WTC11 (cell line): ENCODE data around the gene RADIL. TPM values are rescaled to one million over a fixed set of nuclear protein-coding genes. Genes with fewer than 3 reads are reported as not detected.

Source experiments
- ATAC-seq: fragments of 200-7000 bp; cut with Tn5 transposase; 2 replicates; pipeline ENCODE4 v1.10.0; 2021; ENCODE audit warnings: mild to moderate bottlenecking, moderate library complexity
- CTCF ChIA-PET: fragments of 300-600 bp; sonication (Branson Sonifier 250); formaldehyde crosslinking; loops from one replicate; lab custom pipeline; 2021; ENCODE audit warnings: antibody characterized with exemption; lab: Charles Lee
- POLR2A ChIA-PET: fragments of 350-600 bp; sonication (Branson Sonifier 250); formaldehyde crosslinking; loops from one replicate; lab custom pipeline; 2021; ENCODE audit warnings: antibody characterized with exemption; lab: Charles Lee
- DNase-seq: peaks from one replicate; pipeline ENCODE4 v3.0.0; 2021; ENCODE audit warnings: low spot score
- H3K27ac Mint-ChIP-seq: 2 replicates; pipeline ENCODE4 v1.8.0; 2021; ENCODE audit warnings: mixed read lengths
- H3K27me3 Mint-ChIP-seq: 2 replicates; pipeline ENCODE4 v1.8.0; 2021; ENCODE audit warnings: low read depth, mild to moderate bottlenecking, moderate library complexity, mixed read lengths
- H3K36me3 Mint-ChIP-seq: 2 replicates; pipeline ENCODE4 v1.8.0; 2021; ENCODE audit warnings: mixed read lengths
- H3K4me1 Mint-ChIP-seq: 2 replicates; pipeline ENCODE4 v1.8.0; 2022; ENCODE audit warnings: mixed read lengths
- H3K4me3 Mint-ChIP-seq: 2 replicates; pipeline ENCODE4 v1.8.0; 2021; ENCODE audit warnings: mild to moderate bottlenecking, moderate library complexity, mixed read lengths
- H3K9me3 Mint-ChIP-seq: 2 replicates; pipeline ENCODE4 v1.8.0; 2021; ENCODE audit warnings: mixed read lengths
- AFF4 ChIP-seq: sonication (generic); formaldehyde crosslinking; IDR thresholded peaks from 2 replicates; pipeline ENCODE4 v1.8.1; 2023; ENCODE audit warnings: mild to moderate bottlenecking, missing genetic modification reagents, borderline replicate concordance
- CBFB ChIP-seq: sonication (generic); formaldehyde crosslinking; IDR thresholded peaks from 2 replicates; pipeline ENCODE4 v1.8.1; 2022; ENCODE audit warnings: mild to moderate bottlenecking, low read depth, missing genetic modification reagents
- ESRRA ChIP-seq: sonication (generic); formaldehyde crosslinking; IDR thresholded peaks from 2 replicates; pipeline ENCODE4 v1.8.1; 2022; ENCODE audit warnings: mild to moderate bottlenecking, missing genetic modification reagents, borderline replicate concordance
- HMGA2 ChIP-seq: fragments of 250-450 bp; sonication (Bioruptor Pico); IDR thresholded peaks from 2 replicates; pipeline ENCODE4 v1.4.0; 2021; ENCODE audit warnings: mild to moderate bottlenecking, moderate library complexity
- HMGXB4 ChIP-seq: sonication (generic); formaldehyde crosslinking; IDR thresholded peaks from 2 replicates; pipeline ENCODE4 v1.8.1; 2023; ENCODE audit warnings: mild to moderate bottlenecking, moderate library complexity, missing genetic modification reagents
- NFATC4 ChIP-seq: fragments of 250-450 bp; sonication (Bioruptor Pico); IDR thresholded peaks from 2 replicates; pipeline ENCODE4 v1.9.0; 2021; ENCODE audit warnings: mild to moderate bottlenecking
- NR2C2 ChIP-seq: sonication (generic); formaldehyde crosslinking; IDR thresholded peaks from 2 replicates; pipeline ENCODE4 v1.8.0; 2022; ENCODE audit warnings: mild to moderate bottlenecking, missing genetic modification reagents
- TCF7 ChIP-seq: sonication (generic); formaldehyde crosslinking; IDR thresholded peaks from 2 replicates; pipeline ENCODE4 v1.8.0; 2022; ENCODE audit warnings: mild to moderate bottlenecking, low read depth, missing genetic modification reagents, moderate library complexity
- TP53 ChIP-seq: sonication (generic); formaldehyde crosslinking; IDR thresholded peaks from 2 replicates; pipeline ENCODE4 v1.8.1; 2023; ENCODE audit warnings: mild to moderate bottlenecking, missing genetic modification reagents
- ZNF416 ChIP-seq: fragments of 250-450 bp; sonication (Bioruptor Pico); IDR thresholded peaks from 2 replicates; pipeline ENCODE4 v1.9.0; 2021; ENCODE audit warnings: mild to moderate bottlenecking, inconsistent platforms
- ZNF512 ChIP-seq: sonication (generic); formaldehyde crosslinking; IDR thresholded peaks from 2 replicates; pipeline ENCODE4 v1.8.1; 2022; ENCODE audit warnings: missing genetic modification reagents, borderline replicate concordance
- total RNA-seq: library from RNA; stranded (reverse); gene quantifications from 3 replicates; pipeline ENCODE4 v1.2.3, GENCODE V29; 2021
- TF ChIP-seq, protein P1 (sequence below): sonication (generic); formaldehyde crosslinking; conservative IDR thresholded peaks from 2 replicates; pipeline ENCODE4 v1.8.1; 2022; ENCODE audit warnings: mild to moderate bottlenecking, missing genetic modification reagents
- TF ChIP-seq, protein P2 (sequence below): fragments of 250-450 bp; sonication (Bioruptor Pico); IDR thresholded peaks from 2 replicates; pipeline ENCODE4 v1.9.0; 2021; ENCODE audit warnings: mild to moderate bottlenecking
- TF ChIP-seq, protein P3 (sequence below): sonication (generic); formaldehyde crosslinking; IDR thresholded peaks from 2 replicates; pipeline ENCODE4 v1.8.1; 2022; ENCODE audit warnings: low read depth, missing genetic modification reagents, borderline replicate concordance

RADIL gene
- total RNA-seq, 1 experiment from 2014 or later: 11.1 TPM

DNA sequence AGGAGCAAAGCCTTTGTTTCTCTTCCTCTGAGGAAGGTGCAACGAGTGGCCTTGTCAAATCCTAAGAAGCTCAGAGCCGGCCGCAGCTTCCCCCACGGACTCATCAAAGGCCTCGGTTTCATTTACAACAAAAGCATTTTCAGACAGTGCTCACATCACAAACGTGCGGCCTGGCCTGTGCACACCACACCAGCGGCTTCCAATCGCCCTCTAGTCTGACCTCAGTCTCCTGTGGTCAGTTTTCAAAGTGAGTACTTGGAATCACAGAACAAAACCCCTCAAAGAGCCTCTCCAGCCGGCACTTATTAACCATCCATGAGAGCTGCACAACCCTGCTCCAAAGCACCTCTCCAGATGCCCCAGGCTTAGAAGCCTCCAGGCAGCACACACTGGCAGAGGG lies 3.3 kb downstream of the RADIL start (continued):
- no peak for TF ChIP-seq AFF4 (CRISPR knock-in tag)
- TF ChIP-seq, all 79 proteins: peak for 0

DNA sequence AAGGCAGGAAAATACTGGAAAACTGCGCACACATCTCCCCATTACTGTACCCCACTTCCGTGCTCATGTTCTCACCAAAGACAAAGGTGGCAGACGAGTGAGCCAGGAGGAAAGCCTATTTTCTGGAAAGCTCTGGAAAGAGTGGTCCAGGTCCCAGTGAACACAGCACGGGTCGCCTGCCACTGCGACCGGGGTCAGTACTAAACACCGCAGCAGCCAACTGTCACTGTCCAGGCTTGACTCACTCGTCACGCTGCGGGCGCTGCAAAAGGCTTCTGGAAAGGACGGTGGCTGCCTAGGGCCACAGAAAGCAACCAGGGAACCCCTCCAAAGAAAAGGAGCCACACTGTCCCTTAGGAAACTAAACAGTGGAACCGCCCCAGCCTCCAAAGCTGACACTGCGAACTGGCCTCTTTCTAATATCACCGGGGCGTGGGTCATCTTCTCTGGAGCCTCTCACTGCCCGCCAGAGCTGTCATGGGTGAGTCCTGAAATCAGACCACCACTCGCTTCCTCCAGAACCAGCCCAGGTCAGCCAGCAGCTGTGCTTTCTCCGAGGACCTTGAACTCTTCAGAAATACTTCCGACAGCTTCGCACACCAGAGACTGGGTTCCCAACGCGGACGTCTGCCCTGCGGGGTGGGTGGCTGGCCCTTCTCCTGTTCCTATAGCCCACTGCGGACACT lies 4.0 kb downstream of the RADIL start:
- ATAC-seq: no peak
- TF ChIP-seq TCF7 (CRISPR knock-in tag): no peak
- TF ChIP-seq, all 79 proteins: peak for 0
- Mint-ChIP-seq H3K9me3 (no peaks in the 10 kb centered on the region), H3K4me1 (peaks cover 13% of the 10 kb centered on the region), H3K27me3 (peaks cover 12% of the 10 kb centered on the region; the same call in 1 of the 2 replicates), H3K27ac (no peak overlapping the region; the same call in 1 of the 2 replicates), H3K4me3 (no peak overlapping the region), H3K36me3 (peaks cover 7% of the 10 kb centered on the region; the same call in 1 of the 2 replicates)
- ChIA-PET CTCF (interaction anchor here (0.6 to 1.3 kb wide), 2 partner anchors 49 to 266 kb away, joined by 3 to 4 read pairs; no protein-coding TSS in a partner anchor), POLR2A (interaction anchor here (0.6 kb wide), 1 partner anchor 735 kb away, joined by 3 read pairs; no protein-coding TSS in a partner anchor)
- DNase-seq: no peak

DNA sequence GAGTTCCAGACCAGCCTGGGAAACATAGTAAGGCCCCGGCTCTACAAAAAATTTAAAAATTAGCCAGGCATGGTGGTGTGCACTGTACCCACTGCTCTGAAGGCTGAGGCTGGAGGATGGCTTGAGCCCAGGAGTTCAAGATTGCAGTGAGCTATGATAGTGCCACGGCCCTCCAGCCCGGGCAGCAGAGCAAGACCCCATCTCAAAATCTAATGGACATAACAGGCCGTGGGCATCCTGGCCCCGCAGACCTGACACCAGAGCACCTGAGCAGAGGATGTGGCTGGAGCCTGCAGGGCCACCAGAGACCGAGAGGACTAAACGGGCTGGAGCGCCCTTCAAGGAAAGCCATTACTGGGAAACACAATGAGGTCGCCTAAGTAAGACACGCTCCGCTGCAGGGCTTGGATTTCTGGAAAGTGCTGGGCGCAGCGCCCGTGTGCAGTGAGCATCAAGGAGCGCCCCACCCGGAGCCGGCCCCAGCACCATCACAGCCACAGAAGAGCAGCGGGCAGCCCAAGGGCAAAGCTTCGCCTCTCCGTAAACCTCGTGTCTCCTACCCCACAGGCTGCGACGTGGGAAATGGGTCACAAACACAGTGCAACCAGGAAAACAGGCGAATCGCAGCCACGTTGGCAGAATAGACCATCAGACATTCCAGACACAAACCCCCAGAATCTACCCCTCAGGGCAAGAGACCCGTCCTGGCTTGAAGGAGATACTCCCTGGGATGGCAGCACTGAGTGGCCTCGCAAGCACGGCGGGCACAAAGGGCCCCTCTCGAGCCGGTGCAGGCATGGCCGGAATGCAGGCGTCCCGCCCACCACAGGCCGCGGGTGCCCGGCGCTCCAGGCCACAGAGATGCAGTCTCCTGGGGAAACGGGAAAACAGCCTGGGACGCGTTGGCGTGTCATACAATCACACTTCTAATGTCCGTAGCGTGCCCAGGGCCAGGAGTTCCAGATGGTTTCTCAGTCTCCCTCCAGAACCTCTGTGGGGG lies 4.9 kb downstream of the RADIL start:
- no peak for ATAC-seq
- peaks cover 9% of the 10 kb centered on the region for H3K4me1 Mint-ChIP-seq
- peaks cover 7% of the 10 kb centered on the region; the same call in 1 of the 2 replicates for H3K36me3 Mint-ChIP-seq
- ChIA-PET CTCF (interaction anchor here (0.6 kb wide), 1 partner anchor 265 kb away, joined by 4 read pairs; no protein-coding TSS in a partner anchor), POLR2A (no interaction called here)
- no peak for DNase-seq
- H3K27me3 Mint-ChIP-seq: peaks cover 12% of the 10 kb centered on the region; the same call in 1 of the 2 replicates
- H3K4me3 Mint-ChIP-seq: no peak overlapping the region
- H3K9me3 Mint-ChIP-seq: no peaks in the 10 kb centered on the region
- no peak overlapping the region for H3K27ac Mint-ChIP-seq
- no peak for TF ChIP-seq NFATC4 (CRISPR knock-in tag)
- TF ChIP-seq HMGXB4 (CRISPR knock-in tag): no peak
- TF ChIP-seq, protein P1, sequence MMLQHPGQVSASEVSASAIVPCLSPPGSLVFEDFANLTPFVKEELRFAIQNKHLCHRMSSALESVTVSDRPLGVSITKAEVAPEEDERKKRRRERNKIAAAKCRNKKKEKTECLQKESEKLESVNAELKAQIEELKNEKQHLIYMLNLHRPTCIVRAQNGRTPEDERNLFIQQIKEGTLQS: no peak
- TF ChIP-seq ESRRA (CRISPR knock-in tag): no peak
- no peak for TF ChIP-seq CBFB
- TF ChIP-seq ZNF416 (CRISPR knock-in tag): no peak
- no peak for TF ChIP-seq NR2C2 (CRISPR knock-in tag)
- TF ChIP-seq, protein P2, sequence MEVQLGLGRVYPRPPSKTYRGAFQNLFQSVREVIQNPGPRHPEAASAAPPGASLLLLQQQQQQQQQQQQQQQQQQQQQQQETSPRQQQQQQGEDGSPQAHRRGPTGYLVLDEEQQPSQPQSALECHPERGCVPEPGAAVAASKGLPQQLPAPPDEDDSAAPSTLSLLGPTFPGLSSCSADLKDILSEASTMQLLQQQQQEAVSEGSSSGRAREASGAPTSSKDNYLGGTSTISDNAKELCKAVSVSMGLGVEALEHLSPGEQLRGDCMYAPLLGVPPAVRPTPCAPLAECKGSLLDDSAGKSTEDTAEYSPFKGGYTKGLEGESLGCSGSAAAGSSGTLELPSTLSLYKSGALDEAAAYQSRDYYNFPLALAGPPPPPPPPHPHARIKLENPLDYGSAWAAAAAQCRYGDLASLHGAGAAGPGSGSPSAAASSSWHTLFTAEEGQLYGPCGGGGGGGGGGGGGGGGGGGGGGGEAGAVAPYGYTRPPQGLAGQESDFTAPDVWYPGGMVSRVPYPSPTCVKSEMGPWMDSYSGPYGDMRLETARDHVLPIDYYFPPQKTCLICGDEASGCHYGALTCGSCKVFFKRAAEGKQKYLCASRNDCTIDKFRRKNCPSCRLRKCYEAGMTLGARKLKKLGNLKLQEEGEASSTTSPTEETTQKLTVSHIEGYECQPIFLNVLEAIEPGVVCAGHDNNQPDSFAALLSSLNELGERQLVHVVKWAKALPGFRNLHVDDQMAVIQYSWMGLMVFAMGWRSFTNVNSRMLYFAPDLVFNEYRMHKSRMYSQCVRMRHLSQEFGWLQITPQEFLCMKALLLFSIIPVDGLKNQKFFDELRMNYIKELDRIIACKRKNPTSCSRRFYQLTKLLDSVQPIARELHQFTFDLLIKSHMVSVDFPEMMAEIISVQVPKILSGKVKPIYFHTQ (CRISPR knock-in tag): no peak
- no peak for TF ChIP-seq TP53 (CRISPR knock-in tag)
- TF ChIP-seq, protein P3, sequence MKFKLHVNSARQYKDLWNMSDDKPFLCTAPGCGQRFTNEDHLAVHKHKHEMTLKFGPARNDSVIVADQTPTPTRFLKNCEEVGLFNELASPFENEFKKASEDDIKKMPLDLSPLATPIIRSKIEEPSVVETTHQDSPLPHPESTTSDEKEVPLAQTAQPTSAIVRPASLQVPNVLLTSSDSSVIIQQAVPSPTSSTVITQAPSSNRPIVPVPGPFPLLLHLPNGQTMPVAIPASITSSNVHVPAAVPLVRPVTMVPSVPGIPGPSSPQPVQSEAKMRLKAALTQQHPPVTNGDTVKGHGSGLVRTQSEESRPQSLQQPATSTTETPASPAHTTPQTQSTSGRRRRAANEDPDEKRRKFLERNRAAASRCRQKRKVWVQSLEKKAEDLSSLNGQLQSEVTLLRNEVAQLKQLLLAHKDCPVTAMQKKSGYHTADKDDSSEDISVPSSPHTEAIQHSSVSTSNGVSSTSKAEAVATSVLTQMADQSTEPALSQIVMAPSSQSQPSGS (CRISPR knock-in tag): no peak
- no peak for TF ChIP-seq ZNF512 (CRISPR knock-in tag)
- TF ChIP-seq HMGA2 (CRISPR knock-in tag): no peak
